AG09319 (cell line): ENCODE results near the gene NRXN2.

ENCODE experiments used
- DNase-seq: peaks from one replicate; pipeline ENCODE4 v3.0.0-alpha.2; 2010; ENCODE audit warnings: low read depth; ENCODE audit errors: extremely low read depth
- CTCF ChIP-seq: IDR thresholded peaks from 2 replicates; pipeline ENCODE4 v1.5.1; 2011; ENCODE audit warnings: low read depth, mild to moderate bottlenecking, inconsistent platforms, low read length, moderate library complexity

The NRXN2 gene

GRCh38 chr11:64767344-64768299, 44.6 kb upstream of the NRXN2 start:
- peak; percentile 75 for TF ChIP-seq CTCF
- no peak for DNase-seq

- TF ChIP-seq CTCF, result no peak
- DNase-seq, result no peak
These were observed 43.9 kb upstream of the NRXN2 start for GRCh38 chr11:64766881-64767280.

- no peak for DNase-seq
- no peak for TF ChIP-seq CTCF
These were observed 43.1 kb upstream of the NRXN2 start for GRCh38 chr11:64765851-64766665.

GRCh38 chr11:64765291-64765850, 42.4 kb upstream of the NRXN2 start:
- no peak; the same call in none of the 2 replicates for TF ChIP-seq CTCF
- DNase-seq, result no peak

GRCh38 chr11:64764753-64765152, 41.8 kb upstream of the NRXN2 start:
- no peak for DNase-seq
- TF ChIP-seq CTCF, result no peak

GRCh38 chr11:64764040-64764611, 41.1 kb upstream of the NRXN2 start:
- DNase-seq, result no peak

More at GRCh38 chr11:64764040-64764611, 41.1 kb upstream of the NRXN2 start:
- no peak for TF ChIP-seq CTCF
